Endothelial cell of umbilical vein (primary cell): ENCODE data around the gene FGF19. TPM values are rescaled to one million over a fixed set of nuclear protein-coding genes. Genes with fewer than 3 reads are reported as not detected.

ENCODE experiments used
- BruUV-seq: library from RNA; stranded (reverse); fragments of 400-500 nt; replicated peaks from 2 replicates; lab custom pipeline; 2021; lab: Mats Ljungman, UMichigan
- CTCF ChIA-PET: fragments of 300-600, 350-600 bp; sonication (Branson Sonifier 250); formaldehyde crosslinking; loops from one replicate; lab custom pipeline; 2021; ENCODE audit warnings: antibody characterized with exemption, inconsistent platforms; lab: Charles Lee
- POLR2A ChIA-PET: fragments of 300-600, 350-600 bp; sonication (Branson Sonifier 250); formaldehyde crosslinking; loops from one replicate; lab custom pipeline; 2021; ENCODE audit warnings: antibody characterized with exemption, inconsistent platforms; lab: Charles Lee
- DNase-seq: peaks from one replicate; pipeline ENCODE4 v3.0.0-alpha.2; 2011; ENCODE audit warnings: low read depth, low spot score
- FAIRE-seq: peaks from 2 replicates; lab custom pipeline; 2011; peaks lifted over from hg19 to GRCh38; lab: Jason Lieb, UNC
- H2AFZ ChIP-seq: 2 replicates; pipeline ENCODE4 v1.6.0; 2012; ENCODE audit warnings: low read depth, low read length, control low read depth, inconsistent platforms
- H3K27ac ChIP-seq: 2 replicates; pipeline ENCODE4 v1.5.1; 2011; ENCODE audit warnings: low read depth, mild to moderate bottlenecking, control low read depth, low read length, moderate library complexity; ENCODE audit not compliant: insufficient read depth
- H3K27me3 ChIP-seq, 2 experiments: 2 replicates each; pipeline versions ENCODE4 v1.6.0 to v1.6.1; 2011; ENCODE audit warnings: low read length in 2 of 2, mixed read lengths in 1 of 2; ENCODE audit not compliant: control insufficient read depth in 2 of 2, insufficient read depth in 2 of 2
- H3K36me3 ChIP-seq, 2 experiments: 2 replicates in 1 of 2; 3 replicates in 1 of 2; pipeline ENCODE4 v1.5.1; 2011; ENCODE audit warnings: low read length in 2 of 2, mild to moderate bottlenecking in 1 of 2, moderate library complexity in 1 of 2; ENCODE audit not compliant: control insufficient read depth in 2 of 2, insufficient read depth in 2 of 2; ENCODE audit errors: extremely low read depth in 1 of 2
- H3K4me1 ChIP-seq: 3 replicates; pipeline ENCODE4 v1.5.1; 2011; ENCODE audit warnings: mild to moderate bottlenecking, low read length; ENCODE audit not compliant: control insufficient read depth, insufficient read depth; ENCODE audit errors: extremely low read depth
- H3K4me2 ChIP-seq: 2 replicates; pipeline ENCODE4 v1.6.1; 2011; ENCODE audit warnings: low read length, control low read depth, mixed read lengths; ENCODE audit not compliant: insufficient read depth
- H3K4me3 ChIP-seq, 3 experiments: fragments of 200-600 bp in 1 of 3; sonication (generic), shearing (Covaris generic) in 1 of 3; replicated peaks in 1 of 3; 2 replicates each; pipeline ENCODE4 v1.5.1; 2011 to 2016; ENCODE audit warnings: control low read depth in 3 of 3, low read length in 3 of 3, mild to moderate bottlenecking in 2 of 3, inconsistent platforms in 1 of 3, low read depth in 1 of 3, moderate library complexity in 1 of 3; ENCODE audit not compliant: insufficient read depth in 1 of 3
- H3K79me2 ChIP-seq: 2 replicates; pipeline ENCODE4 v1.6.0; 2012; ENCODE audit warnings: low read length, inconsistent platforms; ENCODE audit not compliant: control insufficient read depth, insufficient read depth
- H3K9ac ChIP-seq: replicated peaks from 2 replicates; pipeline ENCODE3; 2011; ENCODE audit warnings: low read length, control low read depth; ENCODE audit not compliant: insufficient read depth; ENCODE audit errors: extremely low read depth
- H3K9me1 ChIP-seq: replicated peaks from 3 replicates; pipeline ENCODE4 v1.6.0; 2011; ENCODE audit warnings: mild to moderate bottlenecking, low read length; ENCODE audit not compliant: control insufficient read depth, insufficient read depth; ENCODE audit errors: extremely low read depth
- H3K9me3 ChIP-seq: replicated peaks from 2 replicates; pipeline ENCODE4 v1.5.1; 2012; ENCODE audit warnings: low read length, inconsistent platforms; ENCODE audit not compliant: control insufficient read depth, insufficient read depth
- H4K20me1 ChIP-seq: replicated peaks from 2 replicates; pipeline ENCODE3; 2011; ENCODE audit warnings: mild to moderate bottlenecking, low read length; ENCODE audit not compliant: control insufficient read depth, insufficient read depth; ENCODE audit errors: extremely low read depth
- EZH2 ChIP-seq: IDR thresholded peaks from 2 replicates; pipeline ENCODE4 v1.6.1; 2012; ENCODE audit warnings: borderline replicate concordance, low read depth, mild to moderate bottlenecking, moderate library complexity, low read length, inconsistent platforms; ENCODE audit not compliant: severe bottlenecking
- FOS ChIP-seq: IDR thresholded peaks from 2 replicates; pipeline ENCODE4 v1.6.1; 2011; ENCODE audit warnings: mild to moderate bottlenecking, low read length, moderate library complexity, borderline replicate concordance; ENCODE audit not compliant: insufficient read depth
- GATA2 ChIP-seq: IDR thresholded peaks from 2 replicates; pipeline ENCODE4 v1.7.0; 2011; ENCODE audit warnings: low read depth, mild to moderate bottlenecking, moderate library complexity, mixed read lengths, low read length; ENCODE audit not compliant: insufficient read length, insufficient read depth
- JUN ChIP-seq: IDR thresholded peaks from 2 replicates; pipeline ENCODE4 v1.6.1; 2011; ENCODE audit warnings: borderline replicate concordance, low read depth; ENCODE audit not compliant: insufficient read length, insufficient read depth
- MYC ChIP-seq: IDR thresholded peaks from one replicate; pipeline ENCODE4 v1.6.1; 2011; ENCODE audit warnings: mild to moderate bottlenecking, low read depth, low read length
- POLR2A ChIP-seq: IDR thresholded peaks from 2 replicates; pipeline ENCODE4 v1.6.1; 2012; ENCODE audit warnings: low read depth, mild to moderate bottlenecking, control low read depth, low read length
- POLR2AphosphoS5 ChIP-seq: IDR thresholded peaks from 2 replicates; pipeline ENCODE4 v1.6.1; 2012; ENCODE audit warnings: low read depth, mild to moderate bottlenecking, control low read depth, low read length, moderate library complexity; ENCODE audit not compliant: insufficient read depth
- dilution Hi-C: fragments of 300-500 bp; cut with MboI; formaldehyde crosslinking; loops from one replicate; pipeline ENCODE4 v1.15.0; 2019; ENCODE audit warnings: low sequenced_read_pairs; ENCODE audit not compliant: extremely low pct_ligation_motif_present
- intact Hi-C: fragments of 100-400 bp; cut with micrococcal nuclease; formaldehyde crosslinking; loops from one replicate; pipeline ENCODE4 v1.10.0; 2022
- polyA plus RNA-seq, 4 experiments: library from polyadenylated mRNA; depleted of rRNA in 3 of 4; stranded (reverse) in 3 of 4; unstranded in 1 of 4; fragments of >200 nt; gene quantifications; 2 replicates each; pipeline versions ENCODE4 v1.2.1 to v1.2.3, GENCODE V29; 2011 to 2012; ENCODE audit warnings: missing spikeins in 1 of 4
- total RNA-seq: library from RNA; stranded (reverse); gene quantifications from 2 replicates; pipeline ENCODE4 v1.2.3, GENCODE V29; 2021
- TF ChIP-seq, protein P1 (sequence below), 2 donors: IDR thresholded peaks; 1 replicate in 1 of 2; 2 replicates in 1 of 2; pipeline ENCODE4 v1.5.1; 2011; ENCODE audit warnings: low read length in 2 of 2, mild to moderate bottlenecking in 2 of 2, moderate library complexity in 2 of 2, control low read depth in 1 of 2, inconsistent platforms in 1 of 2, low read depth in 1 of 2; ENCODE audit not compliant: insufficient read depth in 1 of 2; ENCODE audit errors: extremely low read depth in 1 of 2
- TF ChIP-seq, protein P2 (sequence below): IDR thresholded peaks from 2 replicates; pipeline ENCODE4 v1.6.1; 2011; ENCODE audit not compliant: insufficient read depth, insufficient read length

FGF19 gene
- total and polyA plus RNA-seq, 2 donors (not counting 3 experiments of a cell fraction or from before 2014, with no cell fraction given), result 0.03 TPM; not detected in 1

DNA sequence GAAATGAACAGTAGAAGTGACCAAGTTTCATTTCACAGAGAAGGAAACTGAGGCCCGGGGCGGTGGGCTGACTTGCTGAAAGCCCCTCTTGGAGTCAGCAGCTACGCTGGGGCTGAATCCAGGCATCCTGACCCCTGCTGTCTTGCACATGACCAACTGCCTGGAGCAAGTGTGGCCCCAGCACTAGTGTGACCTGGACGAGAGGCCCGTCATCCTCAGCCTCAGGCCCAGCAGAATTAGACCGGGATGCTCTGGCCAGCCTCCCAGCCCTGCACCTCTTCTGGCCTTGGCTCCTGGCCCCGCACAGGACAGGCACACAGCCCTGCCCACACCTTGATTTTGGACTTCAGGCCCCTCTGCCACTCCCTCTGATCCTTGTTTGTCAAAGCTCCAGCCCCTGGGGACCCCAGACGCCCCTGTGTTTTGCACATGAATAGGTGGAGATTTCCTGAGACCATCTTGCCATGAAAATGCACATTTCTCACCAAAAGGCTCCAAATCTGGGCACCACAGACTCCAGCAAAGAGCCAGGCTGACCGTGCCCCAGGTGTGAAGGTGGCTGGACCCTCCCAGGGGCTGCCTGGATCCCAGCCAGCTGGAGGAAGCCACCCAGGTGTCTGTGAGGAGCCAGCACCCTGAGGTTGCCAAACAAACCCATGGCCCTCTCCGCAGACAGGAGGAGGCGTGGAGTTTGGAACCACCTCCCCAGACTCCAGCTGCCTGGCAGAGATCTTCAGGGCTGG, 46.5 kb upstream of the FGF19 start:
- intact Hi-C loops, result no loop called here
- BruUV-seq, result no TSS peak
- dilution Hi-C loops, result no loop called here
- H3K27me3 ChIP-seq, result no peaks in the 10 kb centered on the region
- no peak for DNase-seq
- H3K9me1 ChIP-seq, result no peaks in the 10 kb centered on the region
- ChIA-PET POLR2A (no interaction called here), CTCF (no interaction called here)
- H3K9me3 ChIP-seq, result no peaks in the 10 kb centered on the region
- H3K79me2 ChIP-seq, result no peaks in the 10 kb centered on the region
- TF ChIP-seq FOS, result no peak
- no peak for TF ChIP-seq JUN
- TF ChIP-seq GATA2, result no peak
- no peak for TF ChIP-seq MYC
- TF ChIP-seq EZH2, result no peak
- TF ChIP-seq POLR2AphosphoS5, result no peak
- TF ChIP-seq, protein P1, sequence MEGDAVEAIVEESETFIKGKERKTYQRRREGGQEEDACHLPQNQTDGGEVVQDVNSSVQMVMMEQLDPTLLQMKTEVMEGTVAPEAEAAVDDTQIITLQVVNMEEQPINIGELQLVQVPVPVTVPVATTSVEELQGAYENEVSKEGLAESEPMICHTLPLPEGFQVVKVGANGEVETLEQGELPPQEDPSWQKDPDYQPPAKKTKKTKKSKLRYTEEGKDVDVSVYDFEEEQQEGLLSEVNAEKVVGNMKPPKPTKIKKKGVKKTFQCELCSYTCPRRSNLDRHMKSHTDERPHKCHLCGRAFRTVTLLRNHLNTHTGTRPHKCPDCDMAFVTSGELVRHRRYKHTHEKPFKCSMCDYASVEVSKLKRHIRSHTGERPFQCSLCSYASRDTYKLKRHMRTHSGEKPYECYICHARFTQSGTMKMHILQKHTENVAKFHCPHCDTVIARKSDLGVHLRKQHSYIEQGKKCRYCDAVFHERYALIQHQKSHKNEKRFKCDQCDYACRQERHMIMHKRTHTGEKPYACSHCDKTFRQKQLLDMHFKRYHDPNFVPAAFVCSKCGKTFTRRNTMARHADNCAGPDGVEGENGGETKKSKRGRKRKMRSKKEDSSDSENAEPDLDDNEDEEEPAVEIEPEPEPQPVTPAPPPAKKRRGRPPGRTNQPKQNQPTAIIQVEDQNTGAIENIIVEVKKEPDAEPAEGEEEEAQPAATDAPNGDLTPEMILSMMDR (IDR thresholded peaks at IDR 0.05; ENCODE audit: extremely low read depth in 1 of 2, insufficient read depth in 1 of 2, low read depth in 1 of 2, low read length in 2 of 2), result no peak
- TF ChIP-seq, protein P2, sequence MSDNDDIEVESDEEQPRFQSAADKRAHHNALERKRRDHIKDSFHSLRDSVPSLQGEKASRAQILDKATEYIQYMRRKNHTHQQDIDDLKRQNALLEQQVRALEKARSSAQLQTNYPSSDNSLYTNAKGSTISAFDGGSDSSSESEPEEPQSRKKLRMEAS, result no peak
- TF ChIP-seq POLR2A, result no peak
- H3K4me3 ChIP-seq, result no peak overlapping the region
- FAIRE-seq, result no peak
- no peak overlapping the region for H3K4me2 ChIP-seq
- H3K4me1 ChIP-seq, result no peaks in the 10 kb centered on the region
- H2AFZ ChIP-seq, result no peak overlapping the region
- H4K20me1 ChIP-seq, result no peaks in the 10 kb centered on the region
- H3K27ac ChIP-seq, result no peak overlapping the region
- H3K9ac ChIP-seq, result no peak overlapping the region
- no peaks in the 10 kb centered on the region for H3K36me3 ChIP-seq
